Panc1 (cell line): ENCODE data around the gene HOTAIR.

ENCODE experiments used
- CTCF ChIP-seq: fragments of 450-650 bp; IDR thresholded peaks from 2 replicates; pipeline ENCODE4 v1.5.1; 2017; ENCODE audit warnings: mild to moderate bottlenecking
- POLR2AphosphoS5 ChIP-seq: IDR thresholded peaks from 2 replicates; pipeline ENCODE4 v1.6.1; 2012; ENCODE audit warnings: mild to moderate bottlenecking, low read depth, low read length, moderate library complexity
- REST ChIP-seq, 2 experiments: IDR thresholded peaks; 2 replicates each; pipeline ENCODE4 v1.6.1; 2011 to 2012; ENCODE audit warnings: low read depth in 2 of 2, control low read depth in 1 of 2, low read length in 1 of 2, mild to moderate bottlenecking in 1 of 2, moderate library complexity in 1 of 2; ENCODE audit not compliant: insufficient read depth in 1 of 2
- SIN3A ChIP-seq: IDR thresholded peaks from 2 replicates; pipeline ENCODE4 v1.6.1; 2012; ENCODE audit warnings: low read depth, mild to moderate bottlenecking, low read length, moderate library complexity, borderline replicate concordance; ENCODE audit not compliant: insufficient read depth
- TCF7L2 ChIP-seq: IDR thresholded peaks from 2 replicates; pipeline ENCODE4 v1.6.1; 2011; ENCODE audit warnings: mild to moderate bottlenecking, low read depth, low read length, inconsistent platforms

- TF ChIP-seq REST (IDR thresholded peaks at IDR 0.05; ENCODE audit: insufficient read depth in 1 of 2, low read depth in 2 of 2, low read length in 1 of 2) (no peak), CTCF (no peak), POLR2AphosphoS5 (no peak), TCF7L2 (no peak), SIN3A (no peak)
These were observed 9.3 kb downstream of the HOTAIR start for GRCh38 chr12:53965281-53966084.
